Endothelial cell of umbilical vein (primary cell): ENCODE data around the gene C1orf105. TPM values are rescaled to one million over a fixed set of nuclear protein-coding genes. Genes with fewer than 3 reads are reported as not detected.

Experiments
- BruUV-seq: library from RNA; stranded (reverse); fragments of 400-500 nt; replicated peaks from 2 replicates; lab custom pipeline; 2021; lab: Mats Ljungman, UMichigan
- CTCF ChIA-PET: fragments of 300-600, 350-600 bp; sonication (Branson Sonifier 250); formaldehyde crosslinking; loops from one replicate; lab custom pipeline; 2021; ENCODE audit warnings: antibody characterized with exemption, inconsistent platforms; lab: Charles Lee
- POLR2A ChIA-PET: fragments of 300-600, 350-600 bp; sonication (Branson Sonifier 250); formaldehyde crosslinking; loops from one replicate; lab custom pipeline; 2021; ENCODE audit warnings: antibody characterized with exemption, inconsistent platforms; lab: Charles Lee
- DNase-seq: peaks from one replicate; pipeline ENCODE4 v3.0.0-alpha.2; 2011; ENCODE audit warnings: low read depth, low spot score
- FAIRE-seq: peaks from 2 replicates; lab custom pipeline; 2011; peaks lifted over from hg19 to GRCh38; lab: Jason Lieb, UNC
- H2AFZ ChIP-seq: 2 replicates; pipeline ENCODE4 v1.6.0; 2012; ENCODE audit warnings: low read depth, low read length, control low read depth, inconsistent platforms
- H3K27ac ChIP-seq: 2 replicates; pipeline ENCODE4 v1.5.1; 2011; ENCODE audit warnings: low read depth, mild to moderate bottlenecking, control low read depth, low read length, moderate library complexity; ENCODE audit not compliant: insufficient read depth
- H3K27me3 ChIP-seq, 2 experiments: 2 replicates each; pipeline versions ENCODE4 v1.6.0 to v1.6.1; 2011; ENCODE audit warnings: low read length in 2 of 2, mixed read lengths in 1 of 2; ENCODE audit not compliant: control insufficient read depth in 2 of 2, insufficient read depth in 2 of 2
- H3K36me3 ChIP-seq, 2 experiments: 2 replicates in 1 of 2; 3 replicates in 1 of 2; pipeline ENCODE4 v1.5.1; 2011; ENCODE audit warnings: low read length in 2 of 2, mild to moderate bottlenecking in 1 of 2, moderate library complexity in 1 of 2; ENCODE audit not compliant: control insufficient read depth in 2 of 2, insufficient read depth in 2 of 2; ENCODE audit errors: extremely low read depth in 1 of 2
- H3K4me1 ChIP-seq: 3 replicates; pipeline ENCODE4 v1.5.1; 2011; ENCODE audit warnings: mild to moderate bottlenecking, low read length; ENCODE audit not compliant: control insufficient read depth, insufficient read depth; ENCODE audit errors: extremely low read depth
- H3K4me2 ChIP-seq: 2 replicates; pipeline ENCODE4 v1.6.1; 2011; ENCODE audit warnings: low read length, control low read depth, mixed read lengths; ENCODE audit not compliant: insufficient read depth
- H3K4me3 ChIP-seq, 3 experiments: fragments of 200-600 bp in 1 of 3; sonication (generic), shearing (Covaris generic) in 1 of 3; replicated peaks in 1 of 3; 2 replicates each; pipeline ENCODE4 v1.5.1; 2011 to 2016; ENCODE audit warnings: control low read depth in 3 of 3, low read length in 3 of 3, mild to moderate bottlenecking in 2 of 3, inconsistent platforms in 1 of 3, low read depth in 1 of 3, moderate library complexity in 1 of 3; ENCODE audit not compliant: insufficient read depth in 1 of 3
- H3K79me2 ChIP-seq: 2 replicates; pipeline ENCODE4 v1.6.0; 2012; ENCODE audit warnings: low read length, inconsistent platforms; ENCODE audit not compliant: control insufficient read depth, insufficient read depth
- H3K9ac ChIP-seq: replicated peaks from 2 replicates; pipeline ENCODE3; 2011; ENCODE audit warnings: low read length, control low read depth; ENCODE audit not compliant: insufficient read depth; ENCODE audit errors: extremely low read depth
- H3K9me1 ChIP-seq: replicated peaks from 3 replicates; pipeline ENCODE4 v1.6.0; 2011; ENCODE audit warnings: mild to moderate bottlenecking, low read length; ENCODE audit not compliant: control insufficient read depth, insufficient read depth; ENCODE audit errors: extremely low read depth
- H3K9me3 ChIP-seq: replicated peaks from 2 replicates; pipeline ENCODE4 v1.5.1; 2012; ENCODE audit warnings: low read length, inconsistent platforms; ENCODE audit not compliant: control insufficient read depth, insufficient read depth
- H4K20me1 ChIP-seq: replicated peaks from 2 replicates; pipeline ENCODE3; 2011; ENCODE audit warnings: mild to moderate bottlenecking, low read length; ENCODE audit not compliant: control insufficient read depth, insufficient read depth; ENCODE audit errors: extremely low read depth
- CTCF ChIP-seq, 2 donors: IDR thresholded peaks; 1 replicate in 1 of 2; 2 replicates in 1 of 2; pipeline ENCODE4 v1.5.1; 2011; ENCODE audit warnings: low read length in 2 of 2, mild to moderate bottlenecking in 2 of 2, moderate library complexity in 2 of 2, control low read depth in 1 of 2, inconsistent platforms in 1 of 2, low read depth in 1 of 2; ENCODE audit not compliant: insufficient read depth in 1 of 2; ENCODE audit errors: extremely low read depth in 1 of 2
- EZH2 ChIP-seq: IDR thresholded peaks from 2 replicates; pipeline ENCODE4 v1.6.1; 2012; ENCODE audit warnings: borderline replicate concordance, low read depth, mild to moderate bottlenecking, moderate library complexity, low read length, inconsistent platforms; ENCODE audit not compliant: severe bottlenecking
- FOS ChIP-seq: IDR thresholded peaks from 2 replicates; pipeline ENCODE4 v1.6.1; 2011; ENCODE audit warnings: mild to moderate bottlenecking, low read length, moderate library complexity, borderline replicate concordance; ENCODE audit not compliant: insufficient read depth
- GATA2 ChIP-seq: IDR thresholded peaks from 2 replicates; pipeline ENCODE4 v1.7.0; 2011; ENCODE audit warnings: low read depth, mild to moderate bottlenecking, moderate library complexity, mixed read lengths, low read length; ENCODE audit not compliant: insufficient read length, insufficient read depth
- JUN ChIP-seq: IDR thresholded peaks from 2 replicates; pipeline ENCODE4 v1.6.1; 2011; ENCODE audit warnings: borderline replicate concordance, low read depth; ENCODE audit not compliant: insufficient read length, insufficient read depth
- MYC ChIP-seq: IDR thresholded peaks from one replicate; pipeline ENCODE4 v1.6.1; 2011; ENCODE audit warnings: mild to moderate bottlenecking, low read depth, low read length
- POLR2A ChIP-seq: IDR thresholded peaks from 2 replicates; pipeline ENCODE4 v1.6.1; 2012; ENCODE audit warnings: low read depth, mild to moderate bottlenecking, control low read depth, low read length
- POLR2AphosphoS5 ChIP-seq: IDR thresholded peaks from 2 replicates; pipeline ENCODE4 v1.6.1; 2012; ENCODE audit warnings: low read depth, mild to moderate bottlenecking, control low read depth, low read length, moderate library complexity; ENCODE audit not compliant: insufficient read depth
- dilution Hi-C: fragments of 300-500 bp; cut with MboI; formaldehyde crosslinking; loops from one replicate; pipeline ENCODE4 v1.15.0; 2019; ENCODE audit warnings: low sequenced_read_pairs; ENCODE audit not compliant: extremely low pct_ligation_motif_present
- intact Hi-C: fragments of 100-400 bp; cut with micrococcal nuclease; formaldehyde crosslinking; loops from one replicate; pipeline ENCODE4 v1.10.0; 2022
- polyA plus RNA-seq, 4 experiments: library from polyadenylated mRNA; depleted of rRNA in 3 of 4; stranded (reverse) in 3 of 4; unstranded in 1 of 4; fragments of >200 nt; gene quantifications; 2 replicates each; pipeline versions ENCODE4 v1.2.1 to v1.2.3, GENCODE V29; 2011 to 2012; ENCODE audit warnings: missing spikeins in 1 of 4
- total RNA-seq: library from RNA; stranded (reverse); gene quantifications from 2 replicates; pipeline ENCODE4 v1.2.3, GENCODE V29; 2021
- TF ChIP-seq, protein P1 (sequence below): IDR thresholded peaks from 2 replicates; pipeline ENCODE4 v1.6.1; 2011; ENCODE audit not compliant: insufficient read depth, insufficient read length

C1orf105 gene
- total and polyA plus RNA-seq, 2 donors (not counting 3 experiments of a cell fraction or from before 2014, with no cell fraction given), result not detected

- Histone ChIP-seq H3K27me3 (no peaks in the 10 kb centered on the region), H3K4me1 (peaks cover 39% of the 10 kb centered on the region), H3K9me3 (no peaks in the 10 kb centered on the region), H2AFZ (peak overlapping the region; percentile 72), H4K20me1 (no peaks in the 10 kb centered on the region), H3K79me2 (no peaks in the 10 kb centered on the region), H3K4me3 (no peak overlapping the region), H3K4me2 (no peak overlapping the region), H3K9ac (no peak overlapping the region), H3K9me1 (no peaks in the 10 kb centered on the region), H3K36me3 (no peaks in the 10 kb centered on the region), H3K27ac (no peak overlapping the region)
- no peak for DNase-seq
- intact Hi-C loops (loop anchor here (2.0 kb wide), 1 partner anchor 238 kb away; no protein-coding TSS in a partner anchor), dilution Hi-C loops (no loop called here)
- no TSS peak for BruUV-seq
- no peak for FAIRE-seq
- POLR2A ChIA-PET, result no interaction called here
- TF ChIP-seq EZH2, result no peak
- TF ChIP-seq JUN, result no peak
- no peak for TF ChIP-seq POLR2AphosphoS5
- TF ChIP-seq FOS, result no peak
- TF ChIP-seq GATA2, result no peak
- no peak for TF ChIP-seq CTCF (IDR thresholded peaks at IDR 0.05; ENCODE audit: extremely low read depth in 1 of 2, insufficient read depth in 1 of 2, low read depth in 1 of 2, low read length in 2 of 2)
- TF ChIP-seq, protein P1, sequence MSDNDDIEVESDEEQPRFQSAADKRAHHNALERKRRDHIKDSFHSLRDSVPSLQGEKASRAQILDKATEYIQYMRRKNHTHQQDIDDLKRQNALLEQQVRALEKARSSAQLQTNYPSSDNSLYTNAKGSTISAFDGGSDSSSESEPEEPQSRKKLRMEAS, result no peak
- TF ChIP-seq POLR2A, result no peak
- TF ChIP-seq MYC, result no peak
- CTCF ChIA-PET, result interaction anchor here (0.9 to 1.3 kb wide), 3 partner anchors 17 to 380 kb away, joined by 3 to 4 read pairs (median 4); no protein-coding TSS in a partner anchor
Observed at GRCh38 chr1:172382406-172382805, 38.1 kb upstream of the C1orf105 start.
